ENCODE measurements around the gene BASP1. TPM values are rescaled to one million over a fixed set of nuclear protein-coding genes. Genes with fewer than 3 reads are reported as not detected.
"Not testable (repeated sequence)": the region's sequence is repeated elsewhere in the genome, so short reads cannot be mapped to it uniquely, and the experiment has no call there.

Gene BASP1
- total RNA-seq, 2 experiments from 2014 or later: 0.15 to 0.42 TPM

DNA sequence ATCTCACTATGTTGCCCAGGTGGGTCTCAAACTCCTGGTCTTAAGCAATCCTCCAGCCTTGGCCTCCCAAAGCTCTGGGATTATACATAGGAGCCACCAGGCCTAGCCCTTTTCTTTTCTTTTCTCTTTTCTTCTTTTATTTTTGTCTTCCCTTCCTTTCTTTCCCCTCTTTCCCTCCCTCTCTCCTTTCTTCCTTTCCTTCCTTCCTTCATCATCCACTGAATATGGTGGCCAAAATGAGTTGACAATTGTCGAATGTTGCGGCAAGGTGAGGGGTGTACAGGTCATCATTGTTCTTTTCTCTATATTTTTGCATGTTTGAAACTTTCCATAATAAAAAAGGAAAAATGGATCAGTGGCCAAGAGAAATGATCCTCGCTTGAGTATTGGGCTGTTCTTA, 32.1 kb upstream of the BASP1 start:
- no peak for DNase-seq
- Mint-ChIP-seq H3K4me1 (no peaks in the 10 kb centered on the region), H3K4me3 (no peak overlapping the region), H3K27me3 (no peaks in the 10 kb centered on the region), H3K36me3 (ENCODE audit: low read depth) (no peaks in the 10 kb centered on the region), H3K9me3 (no peaks in the 10 kb centered on the region), H3K27ac (no peak overlapping the region)
- POLR2A ChIA-PET: no interaction called here
- CTCF ChIA-PET: interaction anchor here (1.0 kb wide), 1 partner anchor 17 kb away, joined by 3 read pairs; no protein-coding TSS in a partner anchor

- Mint-ChIP-seq H3K4me3 (no peak overlapping the region), H3K36me3 (ENCODE audit: low read depth) (no peaks in the 10 kb centered on the region), H3K27me3 (no peaks in the 10 kb centered on the region), H3K27ac (no peak overlapping the region), H3K9me3 (no peaks in the 10 kb centered on the region), H3K4me1 (no peaks in the 10 kb centered on the region)
- ChIA-PET CTCF (interaction anchor here (1.0 kb wide), 1 partner anchor 17 kb away, joined by 3 read pairs; no protein-coding TSS in a partner anchor), POLR2A (no interaction called here)
- DNase-seq: no peak
Measured at GRCh38 chr5:17185773-17186172, 31.7 kb upstream of the BASP1 start.

DNA sequence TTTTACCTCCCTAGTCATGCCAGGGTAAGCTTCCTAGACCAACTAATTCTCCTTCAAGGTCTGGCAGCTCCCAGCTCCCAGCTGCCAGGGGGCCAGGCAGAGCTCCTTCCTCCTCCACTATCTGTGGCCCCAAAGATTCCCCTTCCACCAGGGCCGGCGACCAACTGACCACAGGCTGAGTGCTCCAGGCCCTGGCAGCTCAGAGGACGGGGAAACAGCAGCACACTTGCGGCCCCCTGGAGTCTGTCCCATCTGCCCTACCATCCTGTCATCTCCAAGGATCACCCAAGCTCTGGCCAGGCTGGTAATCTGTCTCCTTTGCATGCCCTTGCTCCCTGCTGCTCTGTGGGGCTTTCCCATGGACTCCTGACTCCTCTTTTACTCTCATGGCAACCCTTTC, 31.2 kb upstream of the BASP1 start:
- no peak overlapping the region for H3K4me3 Mint-ChIP-seq
- H3K9me3 Mint-ChIP-seq: no peaks in the 10 kb centered on the region
- H3K36me3 Mint-ChIP-seq (ENCODE audit: low read depth): no peaks in the 10 kb centered on the region
- CTCF ChIA-PET: no interaction called here
- DNase-seq: no peak
- no peaks in the 10 kb centered on the region for H3K4me1 Mint-ChIP-seq
- no peak overlapping the region for H3K27ac Mint-ChIP-seq
- POLR2A ChIA-PET: no interaction called here
- no peaks in the 10 kb centered on the region for H3K27me3 Mint-ChIP-seq

- no peak for DNase-seq
- Mint-ChIP-seq H3K4me3 (no peak overlapping the region), H3K9me3 (no peaks in the 10 kb centered on the region), H3K27ac (no peak overlapping the region), H3K36me3 (ENCODE audit: low read depth) (no peaks in the 10 kb centered on the region), H3K4me1 (no peaks in the 10 kb centered on the region), H3K27me3 (no peaks in the 10 kb centered on the region)
- CTCF ChIA-PET: no interaction called here
- POLR2A ChIA-PET: no interaction called here
Measured at GRCh38 chr5:17187011-17187785, 30.2 kb upstream of the BASP1 start.

DNA sequence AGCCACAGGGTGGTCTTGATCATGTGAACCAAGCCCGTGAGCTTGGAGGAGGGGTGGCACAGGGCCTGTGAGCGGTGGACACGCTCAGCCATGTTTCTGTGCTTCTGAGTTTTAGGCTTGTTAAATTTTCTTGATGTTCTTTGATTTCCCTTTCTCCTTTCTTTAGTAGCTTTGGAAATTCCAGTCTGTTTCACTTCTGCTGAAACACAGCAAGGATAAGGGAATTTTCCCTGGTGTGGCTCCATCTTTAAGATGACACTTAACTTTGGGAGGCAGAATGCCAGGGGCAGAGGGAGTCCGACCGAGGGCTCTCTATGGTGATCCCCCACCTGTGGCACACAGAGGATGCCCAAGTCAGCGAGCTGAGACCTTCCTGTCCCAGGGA, 29.7 kb upstream of the BASP1 start:
- DNase-seq: no peak
- H3K4me1 Mint-ChIP-seq: no peaks in the 10 kb centered on the region
- H3K36me3 Mint-ChIP-seq (ENCODE audit: low read depth): no peaks in the 10 kb centered on the region
- CTCF ChIA-PET: no interaction called here
- POLR2A ChIA-PET: no interaction called here
- no peak overlapping the region for H3K27ac Mint-ChIP-seq
- no peaks in the 10 kb centered on the region for H3K27me3 Mint-ChIP-seq
- H3K9me3 Mint-ChIP-seq: no peaks in the 10 kb centered on the region
- H3K4me3 Mint-ChIP-seq: no peak overlapping the region

DNA sequence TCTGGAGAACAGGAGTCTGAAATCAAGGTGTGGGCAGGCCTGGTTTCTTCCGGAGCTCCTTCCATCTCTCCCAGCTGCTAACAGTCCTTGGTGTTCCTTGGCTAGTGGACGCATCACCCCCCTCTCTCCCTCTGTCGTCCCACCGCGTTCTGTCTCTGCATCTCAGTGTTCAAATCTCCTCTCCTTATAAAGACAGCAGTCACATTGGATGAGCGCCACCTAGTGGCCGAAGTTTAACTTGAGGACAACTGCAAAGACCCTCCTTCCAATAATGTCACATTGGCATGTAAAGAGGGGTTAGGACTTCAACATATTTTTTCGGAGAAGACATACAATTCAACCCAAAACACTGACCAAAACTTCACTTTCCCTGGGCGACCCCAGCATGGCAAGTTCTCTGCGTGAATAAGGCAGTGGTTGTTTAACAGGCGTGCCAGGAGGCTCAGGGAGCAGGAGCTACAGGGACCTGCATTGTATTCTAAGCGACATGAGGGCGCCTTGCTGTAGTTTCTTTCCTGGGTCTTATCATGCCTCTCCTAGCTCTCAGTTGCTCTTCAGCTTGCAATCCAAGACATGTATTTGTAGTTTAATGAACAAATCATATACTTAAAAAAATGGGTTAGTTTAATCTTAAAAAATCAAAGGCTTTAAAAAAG, 27.9 kb upstream of the BASP1 start:
- Mint-ChIP-seq H3K36me3 (ENCODE audit: low read depth) (no peaks in the 10 kb centered on the region), H3K4me1 (no peaks in the 10 kb centered on the region), H3K4me3 (no peak overlapping the region), H3K9me3 (no peaks in the 10 kb centered on the region), H3K27ac (no peak overlapping the region), H3K27me3 (no peaks in the 10 kb centered on the region)
- POLR2A ChIA-PET: no interaction called here
- peak; percentile 63 for DNase-seq
- CTCF ChIA-PET: interaction anchor here (1.0 kb wide), 1 partner anchor 8 kb away, joined by 3 read pairs; no protein-coding TSS in a partner anchor

GRCh38 chr5:17190242-17190778, 27.1 kb upstream of the BASP1 start:
- CTCF ChIA-PET: interaction anchor here (0.7 to 1.1 kb wide), 3 partner anchors 9 to 707 kb away, joined by 3 to 4 read pairs (median 3); no protein-coding TSS in a partner anchor
- H3K27me3 Mint-ChIP-seq: no peaks in the 10 kb centered on the region
- DNase-seq: peak; percentile 32

DNA sequence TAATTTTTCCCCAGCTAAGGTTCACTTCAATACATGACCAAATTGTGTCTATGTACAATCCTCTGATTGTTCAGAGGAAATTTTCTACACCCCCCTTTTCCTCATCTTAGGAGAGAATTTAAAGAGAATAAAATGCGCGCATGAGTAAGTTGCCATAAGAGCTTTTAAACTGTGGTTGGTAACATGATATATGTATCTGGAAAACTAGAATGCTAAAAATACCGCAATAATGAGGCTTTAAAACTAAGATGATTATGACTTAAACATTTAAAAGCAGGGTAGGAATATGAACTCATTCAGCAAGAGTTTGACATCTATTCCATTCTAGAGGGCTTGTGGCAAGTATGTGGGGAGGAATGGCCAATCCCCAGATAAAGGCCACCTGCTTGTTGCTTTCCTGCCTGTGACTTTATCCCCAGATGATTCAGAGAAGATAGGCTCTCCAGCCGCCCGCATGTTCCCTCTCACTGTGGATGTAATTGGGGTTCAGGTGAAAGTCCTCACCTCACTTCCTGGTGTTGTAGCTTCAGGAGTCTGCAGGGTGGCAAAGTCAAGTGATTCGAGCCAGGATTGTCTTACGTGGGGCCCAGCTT, 26.5 kb upstream of the BASP1 start:
- ChIA-PET POLR2A (no interaction called here), CTCF (interaction anchor here (0.6 to 1.1 kb wide), 2 partner anchors 13 to 476 kb away, joined by 3 to 4 read pairs; no protein-coding TSS in a partner anchor)
- DNase-seq: no peak
- Mint-ChIP-seq H3K27me3 (no peaks in the 10 kb centered on the region), H3K9me3 (no peaks in the 10 kb centered on the region), H3K4me1 (no peaks in the 10 kb centered on the region), H3K36me3 (ENCODE audit: low read depth) (no peaks in the 10 kb centered on the region), H3K4me3 (no peak overlapping the region), H3K27ac (no peak overlapping the region)

More at GRCh38 chr5:17190242-17190778, 27.1 kb upstream of the BASP1 start:
- Mint-ChIP-seq H3K4me3 (no peak overlapping the region), H3K4me1 (no peaks in the 10 kb centered on the region), H3K27ac (no peak overlapping the region), H3K36me3 (ENCODE audit: low read depth) (no peaks in the 10 kb centered on the region), H3K9me3 (no peaks in the 10 kb centered on the region)
- POLR2A ChIA-PET: no interaction called here

DNA sequence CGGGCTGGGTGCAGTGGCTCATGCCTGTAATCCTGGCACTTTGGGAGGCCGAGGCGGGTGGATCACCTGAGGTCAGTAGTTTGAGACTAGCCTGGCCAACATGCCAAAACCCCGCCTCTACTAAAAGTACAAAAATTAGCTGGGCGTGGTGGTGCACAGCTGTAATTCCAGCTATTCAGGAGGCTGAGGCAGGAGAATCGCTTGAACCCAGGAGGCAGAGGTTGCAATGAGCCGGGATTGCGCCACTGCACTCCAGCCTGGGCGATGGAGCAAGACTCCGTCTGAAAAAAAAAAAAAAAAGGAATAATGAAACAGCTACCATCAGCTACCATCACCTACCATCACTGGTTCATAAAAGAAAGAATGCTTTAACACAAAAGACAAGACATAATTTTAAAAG, 25.9 kb upstream of the BASP1 start:
- H3K9me3 Mint-ChIP-seq; H3K36me3 Mint-ChIP-seq (ENCODE audit: low read depth); H3K27me3 Mint-ChIP-seq; H3K4me1 Mint-ChIP-seq; CTCF ChIA-PET; H3K27ac Mint-ChIP-seq; DNase-seq; H3K4me3 Mint-ChIP-seq; POLR2A ChIA-PET: not testable (repeated sequence)

GRCh38 chr5:17192191-17192590, 25.2 kb upstream of the BASP1 start:
- no peak overlapping the region for H3K4me3 Mint-ChIP-seq
- H3K27ac Mint-ChIP-seq: no peak overlapping the region
- ChIA-PET CTCF (interaction anchor here (0.5 to 1.0 kb wide), 3 partner anchors 8 to 427 kb away, joined by 3 read pairs; no protein-coding TSS in a partner anchor), POLR2A (no interaction called here)
- H3K27me3 Mint-ChIP-seq: no peaks in the 10 kb centered on the region
- DNase-seq: no peak
- no peaks in the 10 kb centered on the region for H3K4me1 Mint-ChIP-seq
- H3K9me3 Mint-ChIP-seq: no peaks in the 10 kb centered on the region
- H3K36me3 Mint-ChIP-seq (ENCODE audit: low read depth): no peaks in the 10 kb centered on the region

DNA sequence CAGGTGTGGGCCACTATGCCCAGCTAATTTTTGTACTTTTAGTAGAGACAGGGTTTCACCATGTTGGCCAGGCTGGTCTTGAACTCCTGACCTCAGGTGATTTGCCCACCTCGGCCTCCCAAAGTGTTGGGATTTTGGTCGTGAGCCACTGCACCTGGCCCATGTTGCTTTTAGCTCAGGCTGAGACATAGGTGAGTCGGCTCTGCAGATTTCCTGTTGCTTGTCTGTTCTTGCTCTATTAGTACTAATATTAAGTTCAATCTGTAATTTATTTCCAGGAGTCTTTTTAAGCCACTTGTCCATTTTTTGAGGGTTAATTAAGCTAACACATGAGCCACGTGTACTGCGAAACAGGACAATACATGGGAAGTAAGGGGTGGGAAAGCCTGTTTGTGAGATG, 21.4 kb upstream of the BASP1 start:
- Mint-ChIP-seq H3K27ac (no peak overlapping the region), H3K27me3 (peaks cover 4% of the 10 kb centered on the region), H3K4me3 (no peak overlapping the region), H3K9me3 (peaks cover 4% of the 10 kb centered on the region), H3K4me1 (no peaks in the 10 kb centered on the region), H3K36me3 (ENCODE audit: low read depth) (no peaks in the 10 kb centered on the region)
- no peak for DNase-seq
- ChIA-PET POLR2A (no interaction called here), CTCF (no interaction called here)

- ChIA-PET POLR2A (no interaction called here), CTCF (no interaction called here)
- DNase-seq: no peak
- Mint-ChIP-seq H3K27me3 (peaks cover 4% of the 10 kb centered on the region), H3K4me3 (no peak overlapping the region), H3K4me1 (no peaks in the 10 kb centered on the region), H3K27ac (no peak overlapping the region), H3K9me3 (peaks cover 4% of the 10 kb centered on the region), H3K36me3 (ENCODE audit: low read depth) (no peaks in the 10 kb centered on the region)
Measured at GRCh38 chr5:17196697-17197096, 20.7 kb upstream of the BASP1 start.
